Head of caudate nucleus (tissue), 42 donors: Measurements from ENCODE around the gene PDZD7.

ENCODE experiments used
- DNase-seq, 42 donors: peaks; one replicate each; pipeline versions ENCODE4 v3.0.0 to v3.0.0-alpha.2; 2020 to 2021; ENCODE audit warnings: mixed read lengths in 7 of 42
- intact Hi-C: fragments of 100-400 bp; cut with DNase I; formaldehyde crosslinking; loops from one replicate; pipeline ENCODE4 v1.15.0; 2022

PDZD7 gene

GRCh38 chr10:101012525-101013364 is 18.2 kb downstream of the PDZD7 start:
- DNase-seq: peak; percentile 86 to 99 (median 96)
- intact Hi-C loops: loop anchor here (10.0 kb wide), 1 partner anchor 52 kb away; the partner anchor contains the start of gene KAZALD1

GRCh38 chr10:101011517-101012423 is 19.2 kb downstream of the PDZD7 start:
- intact Hi-C loops: loop anchor here (10.0 kb wide), 1 partner anchor 53 kb away; the partner anchor contains the start of gene KAZALD1
- peak in 4 of 42 donors; percentile 37 to 64 (median 48) for DNase-seq

GRCh38 chr10:101010329-101010728 is 20.6 kb downstream of the PDZD7 start:
- peak in 1 of 42 donors; percentile 17 for DNase-seq
- intact Hi-C loops: loop anchor here (10.0 kb wide), 1 partner anchor 54 kb away; the partner anchor contains the start of gene KAZALD1

GRCh38 chr10:101008823-101009423 is 22.0 kb downstream of the PDZD7 start:
- peak in 41 of 42 donors; percentile 62 to 94 (median 84) for DNase-seq
- intact Hi-C loops: no loop called here

- peak in 28 of 42 donors; percentile 39 to 83 (median 65) for DNase-seq
- intact Hi-C loops: no loop called here
These were observed 22.8 kb downstream of the PDZD7 start for GRCh38 chr10:101007915-101008822.

- intact Hi-C loops: no loop called here
- DNase-seq: peak in 12 of 42 donors; percentile 24 to 71 (median 44)
These were observed 23.7 kb downstream of the PDZD7 start for GRCh38 chr10:101007099-101007711.

GRCh38 chr10:101006593-101007098 is 24.3 kb downstream of the PDZD7 start:
- DNase-seq: peak in 20 of 42 donors; percentile 33 to 82 (median 60)
- intact Hi-C loops: no loop called here

GRCh38 chr10:101005869-101006567 is 24.9 kb downstream of the PDZD7 start:
- no peak for DNase-seq
- intact Hi-C loops: no loop called here

- intact Hi-C loops: no loop called here
- no peak for DNase-seq
These were observed 25.6 kb downstream of the PDZD7 start for GRCh38 chr10:101005361-101005760.

- intact Hi-C loops: no loop called here
- no peak for DNase-seq
These were observed 27.2 kb downstream of the PDZD7 start for GRCh38 chr10:101003639-101004206.

GRCh38 chr10:101002456-101002855 is 28.5 kb downstream of the PDZD7 start:
- intact Hi-C loops: no loop called here
- no peak for DNase-seq

- intact Hi-C loops: no loop called here
- DNase-seq: no peak
These were observed 29.3 kb downstream of the PDZD7 start for GRCh38 chr10:101001659-101002035.

GRCh38 chr10:101000915-101001658 is 29.8 kb downstream of the PDZD7 start:
- intact Hi-C loops: no loop called here
- DNase-seq: peak; percentile 55 to 94 (median 80)

GRCh38 chr10:101000127-101000914 is 30.6 kb downstream of the PDZD7 start:
- intact Hi-C loops: no loop called here
- DNase-seq: peak in 22 of 42 donors; percentile 30 to 74 (median 54)

GRCh38 chr10:100999742-101000126 is 31.2 kb downstream of the PDZD7 start, which contains the start of gene LZTS2:
Gene LZTS2 (plus strand): TSS chr10:100999808. CDS start chr10:101002539, 2,731 bp downstream.
- intact Hi-C loops: loop anchor here (5.0 kb wide), 1 partner anchor 87 kb away; the partner anchor contains the start of gene SLF2
- DNase-seq: peak in 1 of 42 donors; percentile 89
